ENCODE data around the gene CDH6.

- TF ChIP-seq CTCF (IDR thresholded peaks at IDR 0.05; ENCODE audit: insufficient read depth, low read depth, low read length) (no peak), EZH2 (IDR thresholded peaks at IDR 0.05; ENCODE audit: insufficient read depth, low read length) (no peak)
Measured at GRCh38 chr5:31333475-31333874, 140.0 kb downstream of the CDH6 start.
